HepG2 (cell line): Measurements from ENCODE around the gene LRP2. TPM values are rescaled to one million over a fixed set of nuclear protein-coding genes. Genes with fewer than 3 reads are reported as not detected.

Experiments
- ATAC-seq: fragments of 200-7000 bp; cut with Tn5 transposase; 3 replicates; pipeline ENCODE4 v1.9.1; 2020; ENCODE audit warnings: mild to moderate bottlenecking, moderate library complexity
- BruUV-seq: library from RNA; stranded (reverse); fragments of 400-500 nt; replicated peaks from 2 replicates; lab custom pipeline; 2021; lab: Mats Ljungman, UMichigan
- CTCF ChIA-PET: fragments of 300-600 bp; formaldehyde crosslinking; extraction: SDS; loops from one replicate; lab custom pipeline; 2021; ENCODE audit warnings: low total read pairs, inconsistent platforms, low intra/inter-chr PET ratio; lab: Yijun Ruan, JAX
- POLR2A ChIA-PET: fragments of 350-600 bp; sonication (Branson Sonifier 250); formaldehyde crosslinking; loops from one replicate; lab custom pipeline; 2020; ENCODE audit warnings: antibody characterized with exemption, inconsistent platforms; lab: Yijun Ruan, JAX
- DNase-seq: peaks from one replicate; pipeline ENCODE4 v3.0.0-alpha.2; 2015; ENCODE audit warnings: low spot score
- FAIRE-seq: peaks from 3 replicates; lab custom pipeline; 2011; peaks lifted over from hg19 to GRCh38; lab: Jason Lieb, UNC
- H2AFZ ChIP-seq: one replicate; pipeline ENCODE4 v1.6.1; 2011; ENCODE audit warnings: low read length, inconsistent platforms
- H3K27ac ChIP-seq: fragments of 300-600 bp; 3 replicates; pipeline ENCODE4 v1.8.0; 2011; ENCODE audit warnings: mixed run types, mild to moderate bottlenecking, mixed read lengths, low read length, inconsistent platforms; ENCODE audit not compliant: insufficient read depth; ENCODE audit errors: extremely low read length
- H3K27me3 ChIP-seq, 2 experiments: fragments of 200-600 bp in 1 of 2; 2 replicates in 1 of 2; 3 replicates in 1 of 2; pipeline versions ENCODE4 v1.6.0 to v1.8.0; 2011; ENCODE audit warnings: low read length in 2 of 2, mild to moderate bottlenecking in 2 of 2, moderate library complexity in 2 of 2, inconsistent platforms in 1 of 2; ENCODE audit not compliant: insufficient read depth in 2 of 2, control insufficient read depth in 1 of 2
- H3K36me3 ChIP-seq, 2 experiments: fragments of 200-600 bp in 1 of 2; replicated peaks in 1 of 2; 2 replicates in 1 of 2; 3 replicates in 1 of 2; pipeline versions ENCODE4 v1.5.1 to v1.8.0; 2011; ENCODE audit warnings: low read length in 2 of 2, inconsistent platforms in 1 of 2; ENCODE audit not compliant: insufficient read depth in 2 of 2, control insufficient read depth in 1 of 2
- H3K4me1 ChIP-seq: 2 replicates; pipeline ENCODE4 v1.5.1; 2012; ENCODE audit warnings: low read length, inconsistent platforms; ENCODE audit not compliant: insufficient read depth
- H3K4me2 ChIP-seq: 2 replicates; pipeline ENCODE4 v1.6.0; 2011; ENCODE audit warnings: low read depth, low read length, inconsistent platforms
- H3K4me3 ChIP-seq, 3 experiments: fragments of 200-600 bp in 1 of 3; sonication (generic), shearing (Covaris generic) in 1 of 3; replicated peaks in 1 of 3; 2 replicates each; pipeline ENCODE4 v1.5.1; 2011 to 2016; ENCODE audit warnings: low read length in 3 of 3, inconsistent platforms in 2 of 3, low read depth in 2 of 3, mild to moderate bottlenecking in 2 of 3, control low read depth in 1 of 3, mixed read lengths in 1 of 3; ENCODE audit not compliant: insufficient read depth in 1 of 3
- H3K79me2 ChIP-seq: one replicate; pipeline ENCODE4 v1.6.1; 2011; ENCODE audit warnings: low read length, inconsistent platforms; ENCODE audit not compliant: insufficient read depth
- H3K9ac ChIP-seq: 2 replicates; pipeline ENCODE4 v1.6.0; 2011; ENCODE audit warnings: mild to moderate bottlenecking, low read depth, low read length, inconsistent platforms; ENCODE audit not compliant: insufficient read depth
- H3K9me3 ChIP-seq: 2 replicates; pipeline ENCODE4 v1.5.1; 2012; ENCODE audit warnings: mild to moderate bottlenecking, low read length
- H4K20me1 ChIP-seq: 2 replicates; pipeline ENCODE4 v1.6.0; 2011; ENCODE audit warnings: inconsistent platforms, mild to moderate bottlenecking, low read length, moderate library complexity; ENCODE audit not compliant: insufficient read depth
- ADNP ChIP-seq: sonication (generic); formaldehyde crosslinking; IDR thresholded peaks from 2 replicates; pipeline ENCODE4 v1.4.0; 2020; ENCODE audit warnings: missing genetic modification reagents
- ELK4 ChIP-seq: sonication (generic); formaldehyde crosslinking; IDR thresholded peaks from 2 replicates; pipeline ENCODE4 v1.9.0; 2021; ENCODE audit warnings: missing genetic modification reagents, borderline replicate concordance
- HMGXB4 ChIP-seq, 2 experiments: sonication (generic) in 1 of 2; formaldehyde crosslinking in 1 of 2; IDR thresholded peaks; 2 replicates each; pipeline versions ENCODE4 v1.4.0 to v1.6.1; 2018 to 2020; ENCODE audit warnings: missing genetic modification reagents in 2 of 2, borderline replicate concordance in 1 of 2, low read depth in 1 of 2, mild to moderate bottlenecking in 1 of 2, missing biosample characterization in 1 of 2
- JUNB ChIP-seq: sonication (generic); formaldehyde crosslinking; IDR thresholded peaks from 2 replicates; pipeline ENCODE4 v1.8.0; 2022; ENCODE audit warnings: missing genetic modification reagents, mild to moderate bottlenecking, borderline replicate concordance
- RAD21 ChIP-seq: fragments of 450-650 bp; formaldehyde crosslinking; IDR thresholded peaks from 2 replicates; pipeline ENCODE4 v1.5.0; 2020; ENCODE audit warnings: mild to moderate bottlenecking
- RERE ChIP-seq: IDR thresholded peaks from 2 replicates; pipeline ENCODE4 v1.6.1; 2016; ENCODE audit warnings: low read depth, missing genetic modification reagents, missing compliant biosample characterization
- THAP8 ChIP-seq: sonication (generic); formaldehyde crosslinking; IDR thresholded peaks from 2 replicates; pipeline ENCODE4 v1.5.1; 2020; ENCODE audit warnings: missing genetic modification reagents, mild to moderate bottlenecking, borderline replicate concordance
- ZFP36L2 ChIP-seq: sonication (generic); formaldehyde crosslinking; IDR thresholded peaks from 2 replicates; pipeline ENCODE4 v1.4.0; 2020; ENCODE audit warnings: missing genetic modification reagents
- ZSCAN22 ChIP-seq: sonication (generic); formaldehyde crosslinking; IDR thresholded peaks from 2 replicates; pipeline ENCODE4 v1.4.0; 2020; ENCODE audit warnings: mild to moderate bottlenecking, missing genetic modification reagents
- WGBS: methylation state at CpG from one replicate; pipeline ENCODE4 v1.1.6; 2017; ENCODE audit warnings: low lambda C conversion rate; 5-methylcytosine and 5-hydroxymethylcytosine counted together
- in situ Hi-C: cut with HindIII; loops from 2 replicates; pipeline ENCODE4 v1.10.0; 2017; ENCODE audit warnings: low pct_unique_long_range_greater_than_20kb; ENCODE audit not compliant: extremely low pct_ligation_motif_present
- intact Hi-C: fragments of 100-400 bp; cut with micrococcal nuclease; formaldehyde crosslinking; loops from one replicate; pipeline ENCODE4 v1.10.0; 2022; ENCODE audit not compliant: unreplicated experiment
- polyA plus RNA-seq, 8 experiments: library from polyadenylated mRNA; depleted of rRNA in 3 of 8; stranded (reverse) in 7 of 8; unstranded in 1 of 8; fragments of >200 nt; fragmentation: Illumina TruSeq in 4 of 8; extraction: Trizol in 4 of 8; gene quantifications; 2 replicates each; pipeline versions ENCODE4 v1.2.1 to v1.2.3, GENCODE V29; 2011 to 2016; ENCODE audit warnings: low read depth in 4 of 8, missing spikeins in 1 of 8, mixed read lengths in 1 of 8; ENCODE audit not compliant: insufficient read depth in 1 of 8
- total RNA-seq, 5 experiments: library from RNA; depleted of rRNA; stranded (reverse); fragments of >200 nt; fragmentation: Illumina TruSeq; extraction: Trizol; gene quantifications; 2 replicates each; pipeline ENCODE4 v1.2.3, GENCODE V29; 2016; ENCODE audit warnings: low read depth in 1 of 5

LRP2 gene
- total and polyA plus RNA-seq, 2 of the 13 experiments (the other 11 are each of a cell fraction or from before 2014, with no cell fraction given), result 0.03 to 0.15 TPM

GRCh38 chr2:169094676-169095075, 267.7 kb downstream of the LRP2 start:
- no peak overlapping the region for H3K4me2 ChIP-seq

More at GRCh38 chr2:169094676-169095075, 267.7 kb downstream of the LRP2 start:
- H3K79me2 ChIP-seq, result no peaks in the 10 kb centered on the region
- POLR2A ChIA-PET, result no interaction called here
- in situ Hi-C loops, result no loop called here
- no peaks in the 10 kb centered on the region for H3K36me3 ChIP-seq
- DNase-seq, result no peak
- H3K27ac ChIP-seq, result no peak overlapping the region
- H3K4me3 ChIP-seq, result no peak overlapping the region
- peaks cover 0 to 6% of the 10 kb centered on the region in 2 experiments; a peak in 1 of 5 replicates for H3K27me3 ChIP-seq
- no TSS peak for BruUV-seq
- no peaks in the 10 kb centered on the region for H4K20me1 ChIP-seq
- TF ChIP-seq ELK4 (no peak), THAP8 (CRISPR knock-in tag) (no peak), HMGXB4 (CRISPR knock-in tag; IDR thresholded peaks at IDR 0.05; ENCODE audit: borderline replicate concordance in 1 of 2, low read depth in 1 of 2) (no peak), RERE (no peak), ZSCAN22 (CRISPR knock-in tag) (no peak), RAD21 (no peak), JUNB (CRISPR knock-in tag) (no peak), ADNP (no peak), ZFP36L2 (CRISPR knock-in tag) (no peak)
- TF ChIP-seq, all 625 proteins: peak for 0
- ATAC-seq (no peak), FAIRE-seq (no peak)
- Histone ChIP-seq H3K4me1 (no peaks in the 10 kb centered on the region), H3K9me3 (no peaks in the 10 kb centered on the region), H3K9ac (no peak overlapping the region), H2AFZ (no peak overlapping the region)
- intact Hi-C loops, result no loop called here
- WGBS, result 5% methylated on average over 1 of the region's 1 CpG
- CTCF ChIA-PET, result no interaction called here
